ENCODE measurements around the gene IRF2BPL. TPM values are rescaled to one million over a fixed set of nuclear protein-coding genes. Genes with fewer than 3 reads are reported as not detected.

The IRF2BPL gene
- 10 to 100 TPM; 45.7 to 71.0 (median 55.0) TPM for polyA plus RNA-seq (ENCODE audit: insufficient read length in 4 of 4)

DNA sequence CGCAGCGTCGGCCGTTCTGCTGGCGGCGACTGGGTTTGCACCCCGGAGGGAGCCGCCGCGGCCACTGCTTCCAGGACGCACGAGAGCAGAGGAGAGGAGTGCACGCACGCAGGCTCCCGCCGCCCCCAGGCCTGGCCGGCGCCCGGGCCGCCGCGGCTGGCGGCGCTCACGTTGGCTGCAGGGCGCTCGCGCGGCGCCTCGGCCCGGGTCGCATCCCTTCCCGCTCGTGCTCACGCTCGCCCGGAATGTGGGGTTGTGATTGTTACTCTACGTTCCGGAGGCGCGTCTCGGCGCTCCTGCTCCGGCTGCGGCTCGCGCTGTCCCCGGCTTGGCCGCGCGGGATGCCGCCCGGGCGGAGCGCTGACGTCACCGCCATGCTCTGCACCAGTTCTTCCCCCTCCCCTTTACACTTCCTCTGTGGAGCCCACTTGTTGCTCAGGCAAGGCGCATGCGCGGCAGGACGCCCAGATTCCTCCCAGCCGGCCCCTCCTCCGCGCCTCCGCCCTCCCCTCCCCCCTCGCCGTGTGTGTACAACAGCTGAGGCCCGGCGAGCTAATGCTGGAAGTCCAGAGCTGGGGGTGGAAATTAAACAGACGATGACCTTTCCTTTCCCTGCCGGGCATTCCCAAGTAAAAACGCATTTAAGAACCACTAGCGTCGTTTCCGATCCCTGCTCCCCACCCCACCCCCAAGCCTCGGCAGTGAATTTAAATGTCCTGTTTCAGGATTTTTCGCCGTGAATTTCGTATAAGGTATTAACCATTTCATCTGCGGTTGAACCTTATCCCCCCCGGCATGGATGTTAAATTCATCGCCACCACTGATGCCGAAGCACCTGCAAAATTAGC, at the start of gene IRF2BPL:
IRF2BPL (minus strand) TSS at position 325 of the 848 bp plus-strand sequence. CDS start 916 bp downstream, outside the sequence.
- DNase-seq (ENCODE audit: low read depth in 4 of 4, low spot score in 2 of 4): peak in 3 of 4 donors; percentile 92 to 94 (median 93)

DNA sequence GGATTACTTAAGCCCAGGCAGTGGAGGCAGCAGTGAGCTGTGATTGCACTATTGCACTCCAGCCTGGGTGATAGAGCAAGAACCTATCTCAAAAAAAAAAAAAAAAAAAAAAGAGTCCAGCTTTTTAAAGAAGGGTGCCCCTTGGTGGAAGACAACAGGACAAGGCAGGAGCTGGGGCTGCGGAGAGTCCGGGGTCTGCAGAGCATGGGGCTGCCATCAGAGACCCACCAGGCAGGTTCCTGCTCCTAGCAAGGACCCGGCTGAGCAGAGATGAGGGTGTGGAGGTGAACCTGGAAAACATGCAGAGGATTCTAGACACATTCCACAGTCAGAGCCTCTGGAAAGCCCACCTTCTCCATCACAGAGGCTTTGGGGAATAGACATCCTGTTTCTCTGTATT, 48.5 kb upstream of the IRF2BPL start:
- DNase-seq (ENCODE audit: low read depth in 4 of 4, low spot score in 2 of 4): no peak

DNA sequence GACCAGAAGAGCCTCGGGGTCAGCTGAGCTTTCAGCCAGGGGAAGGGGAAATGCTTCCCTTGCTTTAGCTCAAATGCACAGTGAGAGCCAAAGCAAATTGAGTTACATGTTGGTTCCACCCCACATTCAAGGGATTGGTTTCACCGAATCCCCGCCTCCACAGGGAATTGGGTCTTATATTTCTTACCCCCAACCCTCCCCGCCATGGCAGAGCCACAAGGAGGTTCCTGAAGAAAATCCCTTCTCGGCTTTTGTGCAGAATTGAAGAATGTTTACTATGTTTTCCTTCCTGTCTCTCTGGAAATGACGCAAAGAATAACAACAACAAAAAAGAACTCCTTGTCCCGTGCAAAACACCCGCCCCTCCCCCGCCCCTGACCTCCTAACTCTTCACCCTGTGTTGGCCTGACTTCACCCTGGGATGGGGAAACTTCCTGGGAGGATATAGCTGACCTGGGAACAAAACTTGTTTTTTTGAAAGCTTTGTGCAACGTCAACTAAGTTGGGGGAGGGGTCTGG, 47.7 kb upstream of the IRF2BPL start:
- DNase-seq (ENCODE audit: low read depth in 4 of 4, low spot score in 2 of 4): peak in 1 of 4 donors; percentile 72

DNA sequence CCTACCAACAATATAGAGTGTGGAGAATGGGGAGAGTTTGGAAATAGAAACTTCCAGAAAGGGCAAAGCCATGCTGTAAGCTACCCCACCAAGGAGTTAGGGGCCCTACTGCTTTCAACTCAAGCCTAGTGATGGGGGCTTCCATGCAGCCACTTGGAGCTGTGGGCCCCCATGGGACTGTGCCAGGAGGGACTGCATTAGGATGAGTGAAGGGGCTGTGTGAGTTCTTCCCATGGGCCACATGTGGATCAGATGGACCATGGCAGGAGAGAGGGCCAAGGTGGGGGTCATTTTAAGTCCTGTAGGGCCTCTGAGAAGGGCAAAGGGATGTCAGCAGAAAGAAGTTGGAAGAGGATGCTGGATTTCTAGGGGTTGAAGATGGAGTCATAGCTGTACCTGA, 46.5 kb upstream of the IRF2BPL start:
- DNase-seq (ENCODE audit: low read depth in 4 of 4, low spot score in 2 of 4): no peak

DNA sequence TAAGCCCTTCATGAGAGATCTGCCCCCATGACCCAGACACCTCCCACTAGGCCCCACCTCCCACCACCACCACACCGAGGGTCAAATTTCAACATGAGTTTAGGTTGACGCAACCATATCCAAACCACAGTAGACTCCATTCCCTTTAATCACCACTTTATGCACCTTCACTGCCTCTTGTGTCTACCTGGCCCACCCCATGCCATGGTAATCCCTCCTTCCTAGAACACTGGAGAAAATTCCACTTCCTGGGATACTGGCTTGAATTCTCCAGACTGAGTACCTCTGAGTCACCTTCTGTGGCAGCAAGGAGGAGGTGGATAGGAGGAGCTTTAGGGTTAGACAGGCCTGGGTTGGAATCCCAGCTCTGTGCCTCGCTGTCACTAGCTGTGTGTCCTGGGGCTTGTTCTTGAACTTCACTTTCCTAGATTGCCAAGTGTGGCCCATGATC, 43.5 kb upstream of the IRF2BPL start:
- no peak for DNase-seq (ENCODE audit: low read depth in 4 of 4, low spot score in 2 of 4)

DNA sequence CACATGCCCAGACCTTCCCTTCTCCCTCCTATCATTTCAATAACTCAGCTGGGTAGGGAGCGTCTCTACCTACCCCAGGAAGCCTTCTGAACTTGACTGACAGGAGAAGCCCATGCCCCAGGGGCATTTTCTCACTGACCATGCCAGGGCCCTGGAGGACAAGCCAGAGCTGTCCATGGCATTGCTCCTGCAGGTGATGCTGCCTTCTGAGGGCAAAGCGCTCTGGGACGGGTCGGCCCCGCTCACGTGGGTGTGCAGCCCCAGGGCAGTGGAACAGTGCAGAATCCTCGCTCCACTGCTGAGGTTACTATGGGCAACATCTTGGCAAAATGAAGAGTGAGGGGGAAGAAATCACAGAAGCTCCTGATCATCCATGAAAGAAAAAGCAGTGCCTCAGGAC, 41.0 kb upstream of the IRF2BPL start:
- no peak for DNase-seq (ENCODE audit: low read depth in 4 of 4, low spot score in 2 of 4)

DNA sequence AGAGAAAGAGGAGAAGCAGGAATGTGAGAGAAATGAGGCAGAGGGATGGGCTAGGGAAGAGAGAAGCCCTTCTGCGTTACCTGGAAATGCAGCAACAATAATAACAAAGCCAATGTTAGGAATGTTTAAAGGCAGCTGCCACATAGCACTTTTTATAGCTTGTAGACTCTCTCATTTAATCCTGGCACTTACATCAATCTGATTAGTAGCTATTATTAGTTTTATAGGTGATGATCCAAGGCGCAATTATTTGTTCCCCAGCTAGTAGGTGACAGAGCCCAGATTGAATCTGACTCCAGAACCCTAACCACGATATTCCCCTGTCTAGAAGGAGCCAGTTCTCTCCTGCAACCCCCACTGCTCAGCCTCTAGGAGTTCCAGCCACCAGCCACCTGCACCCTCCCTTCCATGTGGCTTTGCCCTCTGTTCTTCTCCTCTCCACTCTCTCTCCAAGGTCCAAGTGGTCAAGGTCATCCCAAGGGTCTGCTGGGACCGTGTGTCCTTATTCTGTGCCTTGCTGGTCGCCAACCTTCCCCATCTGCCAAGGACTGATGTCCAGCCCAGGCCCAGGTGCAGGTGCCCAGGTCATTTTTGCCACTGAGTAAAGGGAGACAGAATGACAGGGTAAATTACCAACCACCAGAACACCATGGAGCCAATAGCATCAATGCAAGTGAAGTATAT, 40.2 kb upstream of the IRF2BPL start:
- DNase-seq (ENCODE audit: low read depth in 4 of 4, low spot score in 2 of 4): no peak

DNA sequence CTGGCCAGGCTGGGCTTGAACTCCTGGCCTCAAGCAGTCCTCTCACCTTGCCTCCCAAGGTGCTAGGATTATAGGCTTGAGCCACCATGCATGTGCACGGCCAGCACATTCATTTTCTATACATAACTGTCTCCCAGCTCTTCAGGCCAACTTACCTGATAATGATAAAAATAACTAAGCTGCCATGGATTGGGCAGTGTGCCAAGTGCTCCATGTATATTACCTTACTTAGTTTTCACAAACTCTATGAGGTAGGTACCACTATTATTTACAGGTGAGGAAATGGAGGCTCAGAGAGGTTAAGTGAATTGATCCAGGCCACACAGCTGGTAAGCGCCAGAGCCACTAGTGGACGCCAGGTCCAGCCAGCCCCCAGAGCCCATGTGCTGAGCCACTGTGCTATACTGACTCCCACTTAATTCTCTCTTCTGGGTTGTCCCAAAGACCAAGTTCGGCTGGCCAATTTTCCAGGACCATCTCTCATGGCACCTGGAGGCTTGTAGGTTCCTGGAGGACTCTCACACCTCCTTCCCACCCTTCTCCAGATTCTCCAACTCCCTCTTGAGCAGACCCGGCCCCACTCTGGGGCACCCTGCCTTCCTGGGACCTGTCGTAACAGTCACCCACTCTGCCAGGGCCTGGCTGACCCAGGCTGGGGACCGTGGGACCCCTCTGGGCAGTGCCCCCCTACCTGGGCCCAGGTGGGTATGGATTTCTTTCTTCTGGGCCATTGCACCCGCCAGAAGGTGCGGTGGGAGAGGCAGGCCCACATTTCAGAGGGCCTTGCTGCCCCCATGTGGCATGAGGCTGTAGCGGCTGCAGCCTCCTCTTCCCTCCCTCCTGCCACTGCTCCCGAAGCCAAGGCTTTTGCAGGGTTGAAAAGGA, 39.4 kb upstream of the IRF2BPL start:
- DNase-seq (ENCODE audit: low read depth in 4 of 4, low spot score in 2 of 4): peak in 1 of 4 donors; percentile 60

DNA sequence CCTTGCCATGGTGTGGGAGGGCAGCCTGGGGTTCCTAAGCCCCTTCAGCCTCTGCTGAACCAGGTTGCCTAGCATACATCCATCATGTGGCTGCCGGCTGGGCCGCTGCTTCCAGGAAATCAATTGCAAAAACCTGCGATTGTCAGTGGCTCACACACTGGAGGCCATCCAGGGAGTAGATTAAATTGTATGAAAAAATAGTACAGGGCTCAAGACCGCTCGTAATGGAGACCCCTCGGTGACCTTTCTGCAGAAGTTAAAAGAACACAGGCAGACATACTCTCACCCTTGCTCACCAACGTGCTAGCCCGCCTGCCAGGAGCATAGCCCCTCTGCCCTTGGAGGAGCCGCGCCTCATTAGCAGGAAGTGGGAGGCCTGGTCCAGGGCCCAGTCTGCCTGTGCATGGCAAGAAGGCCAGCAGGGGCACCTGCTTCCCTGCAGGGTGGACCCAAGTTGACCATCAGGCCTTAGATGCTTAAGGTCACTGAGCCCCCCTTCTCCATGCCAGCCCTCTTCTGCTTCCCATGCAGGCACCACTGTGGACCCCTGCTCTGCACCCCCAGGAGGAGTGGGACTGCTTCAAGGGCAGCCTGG, 38.2 kb upstream of the IRF2BPL start:
- DNase-seq (ENCODE audit: low read depth in 4 of 4, low spot score in 2 of 4): no peak

DNA sequence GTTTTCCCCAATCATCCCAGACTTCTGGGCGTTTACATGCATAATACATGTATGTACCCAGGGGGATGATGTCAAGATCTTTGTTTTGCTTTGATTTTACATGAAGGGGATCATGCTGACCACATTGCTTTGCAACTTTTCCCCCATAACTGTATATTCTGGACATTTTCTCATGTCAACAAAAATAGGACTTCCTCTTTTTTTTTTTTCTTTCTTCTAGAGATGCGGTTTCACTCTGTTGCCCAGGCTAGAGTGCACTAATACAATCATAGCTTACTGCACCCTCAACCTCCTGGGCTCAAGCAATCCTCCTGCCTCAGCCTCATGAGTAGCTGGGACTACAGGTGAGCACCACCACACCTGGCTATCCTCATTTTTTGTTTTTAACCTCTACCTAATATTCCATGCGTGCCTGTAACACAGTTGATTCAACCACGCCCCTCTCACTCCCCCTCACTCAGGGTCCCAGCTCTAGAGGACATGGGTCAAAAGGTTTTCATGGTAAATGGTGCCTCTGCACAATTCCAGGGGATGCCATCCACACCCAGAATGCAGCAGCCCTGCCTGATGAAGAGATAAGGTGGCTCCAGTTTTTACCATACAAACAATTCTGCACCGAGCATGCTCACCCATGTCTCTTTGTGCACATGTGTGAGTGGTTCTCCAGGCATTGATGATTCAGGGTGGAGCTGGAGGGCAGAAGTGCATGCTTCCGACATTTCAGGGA, 37.5 kb upstream of the IRF2BPL start:
- DNase-seq (ENCODE audit: low read depth in 4 of 4, low spot score in 2 of 4): no peak

DNA sequence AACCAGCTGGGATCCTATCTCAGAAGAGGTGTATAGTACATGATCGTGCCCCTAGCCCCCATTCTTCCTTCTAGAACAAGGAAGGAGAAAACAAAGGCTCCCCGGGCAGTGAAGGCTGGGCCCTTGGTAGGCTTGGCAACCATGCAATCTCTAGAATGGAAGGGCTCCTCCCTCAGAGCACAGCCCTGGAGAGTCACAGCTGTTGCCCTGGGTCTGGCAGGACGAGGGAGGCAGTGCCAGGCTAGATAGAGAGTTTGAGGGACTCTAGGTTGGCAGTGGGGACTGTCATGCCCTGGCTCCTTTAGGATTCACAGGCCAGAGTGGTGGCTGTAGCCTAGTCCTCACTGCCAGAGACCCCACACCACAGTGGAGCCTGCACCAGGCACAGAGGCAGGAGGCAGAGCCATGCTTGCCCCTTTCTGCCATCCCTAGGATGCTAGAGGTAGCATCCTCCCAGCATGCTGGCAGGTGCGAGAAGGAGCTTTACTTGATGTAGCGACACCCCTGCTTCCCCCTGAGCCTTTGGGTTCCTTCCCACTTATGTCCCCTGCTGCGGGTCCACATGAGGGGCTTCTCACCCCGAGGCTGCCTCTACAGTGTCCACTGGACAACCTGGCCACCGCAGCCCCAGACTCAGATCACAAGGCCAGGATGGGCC, 36.1 kb upstream of the IRF2BPL start:
- no peak for DNase-seq (ENCODE audit: low read depth in 4 of 4, low spot score in 2 of 4)

DNA sequence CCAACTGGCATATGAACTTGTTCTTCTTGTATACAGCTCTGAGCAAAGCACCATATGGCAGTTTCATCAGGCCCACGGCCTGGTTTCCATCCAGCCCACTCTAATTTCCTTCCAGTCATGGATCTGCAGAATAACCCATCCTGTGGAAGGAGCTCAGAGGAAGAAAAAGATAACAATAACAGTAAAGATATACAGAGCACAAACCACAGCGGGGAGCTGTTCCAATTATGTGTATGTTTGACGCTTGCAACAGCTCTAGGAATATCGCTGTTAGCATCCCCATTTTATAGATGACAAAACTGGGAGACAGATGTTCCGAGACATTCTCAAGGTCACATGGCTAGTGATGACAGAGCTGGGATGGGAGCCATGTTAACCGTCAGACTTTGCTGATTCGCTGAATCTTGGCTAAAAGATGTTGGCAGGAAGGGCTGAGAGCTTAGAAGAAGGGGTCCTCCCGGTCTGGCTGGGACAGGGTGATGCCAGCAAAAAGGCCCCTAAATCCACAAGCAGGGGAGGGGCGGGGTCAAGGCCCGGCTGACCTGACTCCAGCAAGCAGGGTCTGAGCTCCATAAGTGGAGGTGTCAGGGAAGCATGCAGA, 35.2 kb upstream of the IRF2BPL start:
- DNase-seq (ENCODE audit: low read depth in 4 of 4, low spot score in 2 of 4): no peak

DNA sequence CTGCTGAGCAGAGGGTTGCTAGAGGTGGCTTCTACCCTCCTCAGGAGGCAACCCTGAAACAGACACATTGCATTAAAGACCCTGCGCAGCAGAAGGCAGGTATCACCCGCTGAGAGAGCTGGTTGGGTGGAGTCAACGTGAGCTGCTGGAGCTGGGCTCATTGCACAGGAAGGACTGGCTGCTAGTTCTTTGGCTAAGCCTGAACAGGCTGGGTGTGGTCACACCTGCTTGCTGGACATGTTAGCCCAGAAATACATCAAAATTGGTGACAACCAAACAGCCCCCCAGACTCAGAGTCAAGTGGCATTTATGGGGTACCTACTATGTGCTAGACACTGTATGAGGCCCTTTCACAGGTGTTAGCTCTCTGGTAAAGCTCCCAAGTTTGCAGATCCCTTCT, 33.8 kb upstream of the IRF2BPL start:
- no peak for DNase-seq (ENCODE audit: low read depth in 4 of 4, low spot score in 2 of 4)

DNA sequence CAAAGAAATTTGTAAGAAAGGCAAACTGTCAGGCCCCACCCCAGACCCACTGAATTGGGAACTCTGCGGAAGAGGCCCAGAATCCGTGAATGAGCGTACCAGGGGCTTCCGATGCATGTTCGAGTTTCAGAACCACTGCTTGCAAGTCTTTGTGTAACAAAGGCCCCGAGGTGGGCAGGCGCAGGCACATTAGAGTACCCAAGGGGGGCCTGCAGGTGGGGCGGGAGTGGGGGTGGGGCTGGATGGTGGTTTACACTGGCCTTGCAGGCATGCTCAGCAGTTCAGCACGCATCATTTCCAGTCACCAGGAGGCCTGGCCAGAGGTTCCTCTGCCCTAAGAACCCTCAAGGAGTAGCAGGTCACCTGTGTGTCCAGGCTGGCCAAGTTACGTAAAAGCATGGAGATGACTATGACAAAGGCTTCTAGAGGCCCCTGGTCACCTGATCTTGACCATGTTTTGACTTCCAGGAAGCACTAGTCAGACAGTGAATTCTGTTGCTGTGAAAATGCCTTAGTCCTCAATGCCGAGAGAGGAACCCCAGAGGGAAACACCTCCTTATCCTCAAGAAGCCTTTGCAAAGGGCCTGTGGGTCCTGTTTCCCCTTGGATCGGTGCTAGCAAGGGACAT, 33.2 kb upstream of the IRF2BPL start:
- DNase-seq (ENCODE audit: low read depth in 4 of 4, low spot score in 2 of 4): no peak

DNA sequence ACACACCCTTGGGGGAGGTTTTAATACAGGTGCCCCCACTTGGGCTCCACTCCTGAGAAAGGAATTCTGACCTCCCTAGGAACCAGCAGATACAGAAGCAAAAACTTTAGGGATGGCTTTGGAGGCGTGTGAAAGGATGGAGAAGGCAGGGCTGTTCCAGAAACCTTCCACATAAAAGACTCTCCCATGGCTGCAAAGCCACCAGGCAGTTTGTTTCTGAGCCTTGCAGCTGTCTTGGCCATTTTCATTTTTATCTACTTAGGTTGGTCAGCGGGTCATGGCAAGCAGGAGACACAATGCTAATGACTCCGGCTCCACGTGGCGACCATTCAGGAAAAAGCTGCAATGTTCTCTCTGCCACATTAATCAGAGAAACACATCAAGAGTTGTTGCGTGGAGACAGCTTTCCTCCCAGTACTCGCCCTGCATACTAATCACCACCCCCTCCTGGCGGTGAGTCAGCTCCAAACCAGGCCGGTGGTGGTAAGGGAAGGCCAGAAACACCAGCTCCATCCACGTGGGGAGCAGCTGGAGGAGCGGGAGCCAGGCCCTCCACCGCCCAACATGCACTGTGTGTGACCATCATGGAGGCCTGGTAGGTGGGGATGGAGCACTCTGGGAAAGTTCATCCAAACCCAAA, 30.9 kb upstream of the IRF2BPL start:
- no peak for DNase-seq (ENCODE audit: low read depth in 4 of 4, low spot score in 2 of 4)

DNA sequence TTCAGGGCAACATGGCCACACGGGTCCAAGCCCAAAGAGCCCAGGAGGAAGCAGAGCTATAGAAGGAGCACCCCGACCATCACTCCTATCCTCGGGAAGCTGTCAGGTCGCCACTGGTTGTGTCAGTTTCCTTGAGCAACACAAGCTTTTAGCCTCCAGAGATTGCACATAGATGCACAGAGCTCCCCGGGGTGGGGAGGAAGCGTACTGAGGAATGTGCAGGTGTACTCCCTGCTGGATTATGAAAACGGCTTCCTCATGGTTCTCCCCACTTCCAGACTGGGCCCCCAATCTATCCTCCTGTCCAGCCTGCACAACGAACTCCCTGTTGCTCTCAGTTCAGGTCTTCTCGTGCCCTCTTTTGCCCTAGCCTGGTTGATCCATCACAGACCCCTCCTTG, 30.3 kb upstream of the IRF2BPL start:
- no peak for DNase-seq (ENCODE audit: low read depth in 4 of 4, low spot score in 2 of 4)

DNA sequence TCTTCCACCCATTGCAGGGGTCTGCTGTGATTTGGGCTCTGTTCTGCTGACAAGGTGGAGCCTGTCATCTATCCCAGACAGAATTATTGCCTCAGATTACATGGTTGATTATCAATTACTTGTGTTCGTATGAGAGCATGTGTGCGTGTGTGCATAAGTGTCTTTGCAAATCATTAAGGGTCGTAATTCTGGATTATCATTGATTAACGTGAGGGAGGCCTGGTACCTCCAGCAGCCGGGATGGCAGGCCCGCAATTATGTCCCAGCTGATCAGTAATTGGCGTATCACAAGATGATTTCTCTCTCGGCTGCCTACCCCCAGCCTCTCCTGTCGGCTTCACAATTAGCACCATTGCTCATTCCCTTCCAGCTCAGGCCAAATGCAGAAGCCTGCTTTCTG, 29.6 kb upstream of the IRF2BPL start:
- DNase-seq (ENCODE audit: low read depth in 4 of 4, low spot score in 2 of 4): no peak

DNA sequence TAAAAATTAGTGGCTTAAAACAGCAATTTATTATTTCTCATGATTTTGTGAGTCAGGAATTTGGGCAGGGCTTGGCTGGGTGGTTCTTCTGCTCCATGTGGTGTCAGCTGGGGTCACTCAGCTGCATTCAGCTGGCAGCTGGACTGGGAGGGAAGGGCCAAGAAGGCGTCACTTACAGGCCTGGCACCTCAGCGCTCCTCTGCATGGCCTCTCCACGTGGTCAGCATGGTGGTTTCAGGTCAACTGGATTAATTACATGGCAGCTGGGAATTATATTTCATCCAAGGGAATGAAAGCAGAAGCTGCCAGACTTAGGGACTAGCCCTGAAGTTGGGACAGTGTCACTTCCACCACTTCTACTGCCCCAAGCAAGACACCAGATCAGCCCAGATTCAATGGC, 27.5 kb upstream of the IRF2BPL start:
- no peak for DNase-seq (ENCODE audit: low read depth in 4 of 4, low spot score in 2 of 4)

Data from left renal cortex interstitium (tissue), 4 donors.